Body of pancreas (tissue), 4 donors: Measurements from ENCODE around the gene IQGAP2.

Experiments
- POLR2A ChIP-seq, 3 donors: fragments of 450-650 bp; IDR thresholded peaks; one replicate each; pipeline ENCODE4 v1.6.1; 2016; ENCODE audit warnings: antibody characterized with exemption in 3 of 3, mild to moderate bottlenecking in 2 of 3
- TF ChIP-seq, protein P1 (sequence below), 7 experiments: fragments of 450-650 bp in 4 of 7; fragments of 200-600 bp in 3 of 7; sonication (generic) in 3 of 7; IDR thresholded peaks; one replicate each; pipeline ENCODE4 v1.5.1; 2016 to 2019; ENCODE audit warnings: antibody characterized with exemption in 7 of 7

DNA sequence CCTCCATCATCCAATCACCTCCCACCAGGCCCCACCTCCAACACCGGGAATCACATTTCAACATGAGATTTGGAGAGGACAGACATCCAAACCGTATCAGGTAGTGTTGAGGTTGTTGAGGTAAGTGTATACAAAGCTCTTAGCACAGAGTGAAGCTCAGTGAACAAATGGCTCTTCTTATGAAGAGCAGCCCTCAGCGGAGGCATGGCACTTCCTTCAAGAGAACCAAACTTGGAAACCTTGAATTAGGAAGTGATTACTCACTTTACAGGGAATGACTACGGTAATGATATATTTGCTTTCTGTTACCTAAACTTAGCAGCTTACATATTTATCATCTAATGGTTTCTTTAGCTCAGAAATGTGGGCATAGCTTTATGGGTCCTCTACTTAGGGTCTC lies 92.8 kb downstream of the IQGAP2 start:
- TF ChIP-seq, protein P1, sequence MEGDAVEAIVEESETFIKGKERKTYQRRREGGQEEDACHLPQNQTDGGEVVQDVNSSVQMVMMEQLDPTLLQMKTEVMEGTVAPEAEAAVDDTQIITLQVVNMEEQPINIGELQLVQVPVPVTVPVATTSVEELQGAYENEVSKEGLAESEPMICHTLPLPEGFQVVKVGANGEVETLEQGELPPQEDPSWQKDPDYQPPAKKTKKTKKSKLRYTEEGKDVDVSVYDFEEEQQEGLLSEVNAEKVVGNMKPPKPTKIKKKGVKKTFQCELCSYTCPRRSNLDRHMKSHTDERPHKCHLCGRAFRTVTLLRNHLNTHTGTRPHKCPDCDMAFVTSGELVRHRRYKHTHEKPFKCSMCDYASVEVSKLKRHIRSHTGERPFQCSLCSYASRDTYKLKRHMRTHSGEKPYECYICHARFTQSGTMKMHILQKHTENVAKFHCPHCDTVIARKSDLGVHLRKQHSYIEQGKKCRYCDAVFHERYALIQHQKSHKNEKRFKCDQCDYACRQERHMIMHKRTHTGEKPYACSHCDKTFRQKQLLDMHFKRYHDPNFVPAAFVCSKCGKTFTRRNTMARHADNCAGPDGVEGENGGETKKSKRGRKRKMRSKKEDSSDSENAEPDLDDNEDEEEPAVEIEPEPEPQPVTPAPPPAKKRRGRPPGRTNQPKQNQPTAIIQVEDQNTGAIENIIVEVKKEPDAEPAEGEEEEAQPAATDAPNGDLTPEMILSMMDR (IDR thresholded peaks at IDR 0.05), result no peak
- no peak for TF ChIP-seq POLR2A (IDR thresholded peaks at IDR 0.05)
